HepG2 (cell line): ENCODE measurements around the gene BICRA. TPM values are rescaled to one million over a fixed set of nuclear protein-coding genes. Genes with fewer than 3 reads are reported as not detected.
A peak's percentile ranks its signal among the peaks of the same experiment; 100 is the strongest.

Experiments used
- AKAP8 ChIP-seq: sonication (generic); formaldehyde crosslinking; IDR thresholded peaks from 2 replicates; pipeline ENCODE4 v1.5.1; 2020; ENCODE audit warnings: mild to moderate bottlenecking, missing genetic modification reagents
- CEBPB ChIP-seq: IDR thresholded peaks from 2 replicates; pipeline ENCODE4 v1.6.1; 2011; ENCODE audit warnings: low read depth, low read length, improper control_type of control experiment, borderline replicate concordance
- CSRNP1 ChIP-seq: sonication (generic); formaldehyde crosslinking; IDR thresholded peaks from 2 replicates; pipeline ENCODE4 v1.8.1; 2023; ENCODE audit warnings: mild to moderate bottlenecking, missing genetic modification reagents
- FOXA3 ChIP-seq: IDR thresholded peaks from 2 replicates; pipeline ENCODE4 v1.6.1; 2016; ENCODE audit warnings: missing genetic modification reagents, missing compliant biosample characterization
- GLMP ChIP-seq: sonication (generic); formaldehyde crosslinking; IDR thresholded peaks from 2 replicates; pipeline ENCODE4 v1.9.0; 2021; ENCODE audit warnings: missing genetic modification reagents, mild to moderate bottlenecking, borderline replicate concordance
- HINFP ChIP-seq: sonication (generic); formaldehyde crosslinking; IDR thresholded peaks from 2 replicates; pipeline ENCODE4 v1.4.0; 2020; ENCODE audit warnings: low read depth, mild to moderate bottlenecking, missing genetic modification reagents
- HOXA9 ChIP-seq: sonication (generic); formaldehyde crosslinking; IDR thresholded peaks from 2 replicates; pipeline ENCODE4 v1.8.1; 2022; ENCODE audit warnings: missing genetic modification reagents, mild to moderate bottlenecking, moderate library complexity, borderline replicate concordance
- JARID2 ChIP-seq: sonication (generic); formaldehyde crosslinking; IDR thresholded peaks from 2 replicates; pipeline ENCODE4 v1.8.1; 2023; ENCODE audit warnings: missing genetic modification reagents, inconsistent platforms; ENCODE audit not compliant: insufficient replicate concordance
- SRSF4 ChIP-seq: fragments of 200-400 bp; formaldehyde crosslinking; IDR thresholded peaks from one replicate; pipeline ENCODE4 v1.6.1; 2018; ENCODE audit warnings: mild to moderate bottlenecking, low read depth, low read length, moderate library complexity; ENCODE audit not compliant: poor library complexity, severe bottlenecking
- TRIM24 ChIP-seq: sonication (generic); formaldehyde crosslinking; IDR thresholded peaks from 2 replicates; pipeline ENCODE4 v1.8.0; 2022; ENCODE audit warnings: mild to moderate bottlenecking, missing genetic modification reagents
- ZNF501 ChIP-seq: sonication (generic); formaldehyde crosslinking; IDR thresholded peaks from 2 replicates; pipeline ENCODE4 v1.5.1; 2020; ENCODE audit warnings: mild to moderate bottlenecking, moderate library complexity, missing genetic modification reagents
- ZNF512B ChIP-seq: sonication (generic); formaldehyde crosslinking; IDR thresholded peaks from 2 replicates; pipeline ENCODE4 v1.5.1; 2020; ENCODE audit warnings: missing genetic modification reagents, mild to moderate bottlenecking, borderline replicate concordance
- ZNF597 ChIP-seq: sonication (generic); formaldehyde crosslinking; IDR thresholded peaks from 2 replicates; pipeline ENCODE4 v1.5.0; 2020; ENCODE audit warnings: missing genetic modification reagents
- ZNF644 ChIP-seq: IDR thresholded peaks from 2 replicates; pipeline ENCODE4 v1.6.1; 2016; ENCODE audit warnings: low read depth
- ZNF672 ChIP-seq: sonication (generic); formaldehyde crosslinking; IDR thresholded peaks from 2 replicates; pipeline ENCODE4 v1.8.1; 2022; ENCODE audit warnings: missing genetic modification reagents
- ZNF710 ChIP-seq: sonication (generic); formaldehyde crosslinking; IDR thresholded peaks from 2 replicates; pipeline ENCODE4 v1.5.0; 2020; ENCODE audit warnings: mild to moderate bottlenecking, missing genetic modification reagents, borderline replicate concordance
- polyA plus RNA-seq, 8 experiments: library from polyadenylated mRNA; depleted of rRNA in 3 of 8; stranded (reverse) in 7 of 8; unstranded in 1 of 8; fragments of >200 nt; fragmentation: Illumina TruSeq in 4 of 8; extraction: Trizol in 4 of 8; gene quantifications; 2 replicates each; pipeline versions ENCODE4 v1.2.1 to v1.2.3, GENCODE V29; 2011 to 2016; ENCODE audit warnings: low read depth in 4 of 8, missing spikeins in 1 of 8, mixed read lengths in 1 of 8; ENCODE audit not compliant: insufficient read depth in 1 of 8
- total RNA-seq, 5 experiments: library from RNA; depleted of rRNA; stranded (reverse); fragments of >200 nt; fragmentation: Illumina TruSeq; extraction: Trizol; gene quantifications; 2 replicates each; pipeline ENCODE4 v1.2.3, GENCODE V29; 2016; ENCODE audit warnings: low read depth in 1 of 5

The BICRA gene
- total and polyA plus RNA-seq, 2 of the 13 experiments (the other 11 are each of a cell fraction or from before 2014, with no cell fraction given), result 0.55 to 0.71 TPM

- TF ChIP-seq ZNF710 (CRISPR knock-in tag) (no peak), JARID2 (CRISPR knock-in tag) (no peak), ZNF512B (no peak), ZNF644 (CRISPR knock-in tag) (0 out of 2 replicates have a peak, but pooled peaks have one; percentile 30), TRIM24 (CRISPR knock-in tag) (no peak), GLMP (CRISPR knock-in tag) (no peak), FOXA3 (CRISPR knock-in tag) (no peak), CSRNP1 (no peak), CEBPB (peak; percentile 83), ZNF501 (no peak), SRSF4 (no peak), AKAP8 (no peak), ZNF597 (CRISPR knock-in tag) (no peak), ZNF672 (CRISPR knock-in tag) (no peak), HOXA9 (CRISPR knock-in tag) (no peak), HINFP (CRISPR knock-in tag) (no peak)
Observed at GRCh38 chr19:47725759-47726401, 116.9 kb downstream of the BICRA start (continued).
